CD4-positive, alpha-beta T cell treated with Interleukin-15 for 4 hours (primary cell): Measurements from ENCODE around the gene CCNO.

Source experiments
- DNase-seq: peaks from one replicate; pipeline ENCODE4 v3.0.0-alpha.2; 2020; ENCODE audit warnings: low spot score

The CCNO gene, protein sequence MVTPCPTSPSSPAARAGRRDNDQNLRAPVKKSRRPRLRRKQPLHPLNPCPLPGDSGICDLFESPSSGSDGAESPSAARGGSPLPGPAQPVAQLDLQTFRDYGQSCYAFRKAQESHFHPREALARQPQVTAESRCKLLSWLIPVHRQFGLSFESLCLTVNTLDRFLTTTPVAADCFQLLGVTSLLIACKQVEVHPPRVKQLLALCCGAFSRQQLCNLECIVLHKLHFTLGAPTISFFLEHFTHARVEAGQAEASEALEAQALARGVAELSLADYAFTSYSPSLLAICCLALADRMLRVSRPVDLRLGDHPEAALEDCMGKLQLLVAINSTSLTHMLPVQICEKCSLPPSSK

DNA sequence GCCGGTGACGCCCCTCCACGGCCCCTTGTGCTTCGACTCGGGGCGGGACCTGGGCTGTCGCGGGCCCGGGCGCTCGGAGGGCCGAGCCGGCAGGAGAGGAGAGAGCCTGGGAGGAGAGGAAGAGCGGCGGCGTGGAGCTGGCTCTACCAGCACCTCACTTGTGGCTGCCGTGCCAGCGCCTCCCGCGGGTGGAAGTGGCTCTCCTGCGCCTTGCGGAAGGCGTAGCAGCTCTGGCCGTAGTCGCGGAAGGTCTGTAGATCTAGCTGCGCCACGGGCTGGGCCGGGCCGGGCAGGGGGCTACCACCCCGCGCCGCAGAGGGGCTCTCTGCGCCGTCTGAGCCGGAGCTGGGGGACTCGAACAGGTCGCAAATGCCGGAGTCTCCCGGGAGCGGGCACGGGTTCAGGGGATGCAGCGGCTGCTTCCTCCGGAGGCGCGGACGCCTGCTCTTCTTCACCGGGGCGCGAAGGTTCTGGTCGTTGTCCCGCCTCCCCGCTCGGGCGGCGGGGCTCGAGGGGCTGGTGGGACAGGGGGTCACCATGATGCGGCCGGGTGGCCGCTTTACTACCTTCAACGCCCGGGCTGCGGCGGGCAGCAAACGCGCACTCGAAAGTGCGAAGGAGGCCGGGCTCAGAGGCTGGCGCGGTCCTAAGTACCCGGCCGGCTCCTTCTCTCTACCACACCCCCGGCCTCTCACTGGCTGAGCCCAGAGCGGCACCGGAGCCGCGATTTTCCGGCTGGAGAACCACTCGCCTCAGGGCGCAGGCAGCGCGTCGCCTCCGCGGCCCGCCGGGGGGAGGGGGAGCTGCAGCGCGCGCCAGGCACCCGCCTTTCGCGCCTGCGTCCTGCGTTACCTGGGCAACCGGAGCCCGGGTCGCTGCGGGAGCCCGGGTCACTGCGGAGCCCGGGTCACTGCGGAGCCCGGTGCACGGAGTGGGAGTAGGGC, at the start of gene CCNO:
Gene CCNO (minus strand): TSS at position 624 of the 944 bp plus-strand sequence. CDS start 85 bp downstream, at position 539.
- DNase-seq = peak; percentile 58

DNA sequence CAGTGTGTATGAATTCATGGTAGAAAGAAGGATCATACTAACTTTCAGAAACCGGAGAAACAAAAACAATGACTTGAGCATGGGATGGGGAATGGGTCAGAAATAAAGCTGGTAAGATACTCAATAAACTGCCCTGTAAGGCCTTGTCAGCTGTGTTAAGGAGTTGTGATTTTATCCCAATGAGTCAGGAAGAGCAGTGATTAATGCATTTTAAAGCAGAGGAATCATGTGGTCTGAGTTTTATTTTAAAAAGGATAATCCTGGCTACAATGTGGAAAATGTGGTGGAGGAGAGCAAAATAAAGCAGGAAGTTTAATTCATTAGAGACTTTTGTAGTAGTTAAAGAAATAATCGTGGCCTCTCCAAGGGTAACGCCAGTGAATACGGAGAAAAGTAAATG, 45.4 kb upstream of the CCNO start:
- no peak for DNase-seq

DNA sequence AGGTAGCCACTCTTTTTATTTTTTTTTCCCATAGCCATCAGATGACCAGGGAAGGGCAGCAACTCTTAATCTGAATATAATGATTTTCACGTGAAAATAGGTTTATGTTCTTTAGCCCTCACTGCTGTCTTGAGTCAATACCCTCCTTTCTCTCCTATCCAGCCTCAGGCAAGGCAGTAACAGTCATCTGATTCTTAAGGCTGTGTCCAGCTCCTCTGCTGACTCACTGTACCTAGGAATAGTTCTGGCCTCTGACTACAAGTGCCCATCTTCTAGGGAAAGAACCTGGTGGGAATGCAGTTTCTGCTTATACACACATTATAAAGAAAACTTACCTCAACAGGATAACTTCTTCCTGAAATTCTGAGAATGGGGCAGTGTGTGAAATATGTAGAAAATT, 43.4 kb upstream of the CCNO start:
- DNase-seq = no peak

GRCh38 chr5:55258339-55258738, 24.9 kb upstream of the CCNO start:
- DNase-seq = no peak

- DNase-seq = no peak
Observed at GRCh38 chr5:55254802-55255201, 21.4 kb upstream of the CCNO start.

- DNase-seq = no peak
Observed at GRCh38 chr5:55250064-55250463, 16.7 kb upstream of the CCNO start.

GRCh38 chr5:55241746-55242145, 8.3 kb upstream of the CCNO start:
- no peak for DNase-seq

DNA sequence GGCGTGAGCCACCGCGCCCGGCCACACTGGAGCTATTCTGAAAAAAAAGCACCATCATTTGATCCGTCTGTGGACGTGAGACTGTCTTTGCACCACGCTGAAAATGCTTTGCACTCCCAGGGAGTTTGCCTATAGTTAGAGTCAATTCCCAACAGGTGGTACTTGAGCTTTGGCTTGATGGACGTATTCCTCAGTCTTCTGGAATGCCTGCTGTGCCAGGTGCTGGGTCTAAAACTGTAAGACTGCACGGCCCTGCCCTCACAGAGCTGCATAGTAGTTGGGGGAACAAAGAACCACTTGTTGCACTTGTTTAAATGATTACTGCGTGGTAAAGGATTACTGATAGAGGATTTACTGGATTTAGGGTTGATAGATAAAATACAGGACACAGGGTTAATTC, 3.4 kb upstream of the CCNO start:
- no peak for DNase-seq

- no peak for DNase-seq
Observed at GRCh38 chr5:55234121-55234700, 803 bp upstream of the CCNO start.

- DNase-seq = no peak
Observed at GRCh38 chr5:55232271-55232984, 980 bp downstream of the CCNO start.

DNA sequence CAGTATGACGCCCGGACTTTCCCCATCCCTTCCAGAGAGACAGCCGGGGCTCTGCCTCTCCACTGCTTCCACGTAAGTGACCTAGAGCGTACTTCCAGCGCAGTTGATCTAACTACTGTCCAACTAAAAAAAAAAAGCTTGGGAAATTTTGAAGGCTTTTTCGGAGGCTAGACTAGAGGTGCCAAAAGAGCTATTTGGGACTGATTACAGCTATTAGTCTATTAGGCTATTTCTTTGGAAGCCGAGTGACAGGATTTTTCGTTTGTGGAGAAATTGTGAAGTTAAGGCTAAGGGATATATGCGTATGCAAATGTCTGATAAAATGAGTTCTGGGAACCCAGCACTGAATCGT, 1.5 kb downstream of the CCNO start:
- no peak for DNase-seq

DNA sequence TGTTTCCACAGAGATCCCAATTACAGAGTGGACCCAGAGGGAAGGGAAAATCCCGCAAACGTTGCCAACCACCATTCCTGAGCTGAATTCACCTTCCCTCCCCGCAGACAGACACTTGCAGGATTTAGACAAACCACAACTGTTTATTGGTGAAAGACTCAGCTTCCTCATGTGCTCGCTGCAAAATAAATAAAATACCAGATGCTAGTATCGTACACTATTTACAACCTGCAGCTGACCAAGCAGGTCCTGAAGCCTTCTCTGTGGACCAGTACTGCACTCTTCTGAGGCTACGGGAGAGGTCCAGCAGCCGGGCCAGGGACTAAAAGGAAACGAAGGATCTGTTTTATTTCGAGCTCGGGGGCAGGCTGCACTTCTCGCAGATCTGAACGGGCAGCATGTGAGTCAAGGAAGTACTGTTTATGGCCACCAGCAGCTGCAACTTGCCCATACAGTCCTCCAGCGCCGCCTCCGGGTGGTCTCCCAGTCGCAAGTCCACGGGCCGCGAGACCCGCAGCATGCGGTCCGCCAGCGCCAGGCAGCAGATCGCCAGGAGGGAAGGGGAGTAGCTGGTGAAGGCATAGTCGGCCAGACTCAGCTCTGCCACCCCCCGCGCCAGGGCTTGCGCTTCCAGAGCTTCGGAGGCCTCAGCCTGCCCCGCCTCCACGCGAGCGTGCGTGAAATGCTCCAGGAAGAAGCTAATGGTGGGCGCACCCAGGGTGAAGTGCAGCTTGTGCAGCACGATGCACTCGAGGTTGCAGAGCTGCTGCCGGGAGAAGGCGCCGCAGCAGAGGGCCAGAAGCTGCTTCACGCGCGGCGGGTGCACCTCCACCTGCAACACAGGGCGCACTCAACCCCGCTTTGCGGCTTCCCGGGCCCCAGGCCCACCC, 2.1 kb downstream of the CCNO start:
- DNase-seq = no peak

DNA sequence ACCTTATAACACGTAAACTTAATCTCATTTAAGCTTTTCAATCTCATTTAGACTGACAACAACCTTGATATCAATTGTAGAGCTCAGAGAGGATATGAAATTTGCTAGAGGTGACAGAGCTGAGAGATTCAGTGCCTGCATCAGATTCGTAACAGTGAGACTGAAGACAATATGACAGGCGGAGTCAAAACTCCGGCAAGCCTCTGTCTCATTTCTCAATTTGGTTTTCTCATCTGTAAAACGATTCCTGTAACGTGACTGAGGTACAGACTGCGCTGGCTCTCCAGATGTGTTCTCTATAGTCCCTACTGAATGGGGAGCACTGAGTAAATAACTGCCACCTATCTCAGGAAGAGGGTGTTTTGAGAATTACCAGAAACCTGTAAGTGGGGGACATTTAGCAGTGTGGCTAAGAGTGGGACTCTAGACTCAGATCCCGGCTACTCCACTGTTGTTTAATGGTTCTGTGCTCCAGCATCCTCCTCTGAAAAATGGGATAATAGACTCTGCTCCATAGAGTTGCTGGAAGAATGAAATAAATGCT, 3.2 kb downstream of the CCNO start:
- no peak for DNase-seq

DNA sequence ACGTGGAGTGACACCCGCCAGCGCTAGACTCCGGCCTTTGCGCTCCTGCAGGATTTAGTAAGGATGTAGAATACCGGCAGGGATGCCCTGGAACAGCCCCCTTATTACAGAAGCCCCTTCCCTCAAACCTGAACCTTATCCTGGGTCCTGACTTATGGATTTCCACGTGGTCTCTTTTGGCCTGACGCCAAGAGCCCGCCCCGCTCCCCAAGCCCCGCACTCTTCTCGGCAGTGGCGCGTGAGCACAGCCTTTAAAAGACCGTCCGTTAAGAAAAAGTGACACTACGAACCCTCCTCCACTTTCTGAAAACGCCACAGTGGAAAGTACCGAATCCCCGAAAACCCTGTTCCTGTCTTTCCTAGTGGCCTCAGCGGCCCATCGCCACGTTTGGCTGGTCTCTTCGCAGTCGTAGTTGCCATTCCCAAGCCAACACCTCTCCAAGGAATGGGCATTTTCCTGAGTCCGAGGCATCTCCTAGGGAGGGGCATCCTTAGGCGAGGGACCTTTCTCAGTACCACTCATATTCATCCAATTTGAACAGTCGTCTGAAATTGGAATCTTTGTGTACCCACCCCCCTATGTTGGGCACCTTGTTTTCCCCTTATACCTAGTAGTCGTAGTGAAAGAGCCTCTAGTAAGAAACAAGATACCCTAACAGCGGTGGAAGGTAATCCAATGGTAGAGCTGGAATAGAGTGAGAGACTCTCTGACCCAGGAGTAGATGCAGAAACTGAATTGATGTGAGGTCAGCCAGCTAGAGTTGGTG, 5.6 kb downstream of the CCNO start:
- no peak for DNase-seq

GRCh38 chr5:55226934-55227663, 6.3 kb downstream of the CCNO start, which contains the start of gene MCIDAS:
TSS of gene MCIDAS (minus strand) at chr5:55227315. CDS start at chr5:55227138, 177 bp downstream.
- DNase-seq = no peak

- peak; percentile 24 for DNase-seq
Observed at GRCh38 chr5:55226027-55226933, 7.1 kb downstream of the CCNO start.

GRCh38 chr5:55225346-55225745, 8.1 kb downstream of the CCNO start:
- DNase-seq = no peak

DNA sequence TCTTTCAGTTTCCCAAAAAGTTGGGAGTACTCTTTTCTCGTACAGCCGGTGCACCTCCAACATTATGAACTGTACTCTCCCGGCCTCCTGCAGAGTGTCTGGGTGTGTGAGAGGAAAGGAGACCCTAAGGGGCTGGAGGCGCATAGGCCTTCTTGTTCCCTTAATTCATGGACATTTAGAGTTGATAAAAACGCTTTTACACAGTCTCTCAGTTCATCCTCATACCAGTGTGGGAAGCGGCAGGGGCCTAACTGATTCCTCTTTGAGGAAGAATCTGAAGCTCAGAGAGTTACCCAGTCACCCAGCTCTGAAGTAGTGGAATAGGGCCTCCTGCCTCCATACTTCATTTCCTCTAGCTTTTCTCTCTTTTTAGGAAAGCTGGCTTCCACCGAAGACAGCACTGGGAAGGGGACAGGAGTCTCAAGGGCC, 9.6 kb downstream of the CCNO start:
- DNase-seq = no peak
